Measurements from ENCODE around the gene SMIM33. TPM values are rescaled to one million over a fixed set of nuclear protein-coding genes. Genes with fewer than 3 reads are reported as not detected.

Gene SMIM33
- not detected in 2 replicates for total RNA-seq

GRCh38 chr5:139470821-139471300 is at the start of gene SMIM33:
SMIM33 (plus strand) TSS chr5:139471004; CDS start chr5:139471122, 118 bp downstream.

GRCh38 chr5:139439013-139439903 is 31.5 kb upstream of the SMIM33 start, which contains the start of gene DNAJC18:
DNAJC18 (minus strand) TSS chr5:139439525; CDS start chr5:139439445, 80 bp downstream.

GRCh38 chr5:139462586-139463276 is 8.1 kb upstream of the SMIM33 start, which contains the start of gene ECSCR:
ECSCR (minus strand) TSS chr5:139462743; CDS start chr5:139462670, 73 bp downstream.

GRCh38 chr5:139482050-139482889 is 11.5 kb downstream of the SMIM33 start, which contains the start of gene STING1:
STING1 (minus strand) TSS chr5:139482758; CDS start chr5:139481704, 1,054 bp downstream.

Other genes with a start within 250 kb of the SMIM33 start
- gene MATR3, start 177.3 kb upstream of the SMIM33 start, total RNA-seq = 185 and 316 TPM in 2 replicates
- 109 and 120 TPM in 2 replicates for gene PAIP2, start 129.2 kb upstream of the SMIM33 start, total RNA-seq
- gene SLC23A1, start 87.7 kb upstream of the SMIM33 start, total RNA-seq = not detected in 2 replicates
- 0.22 and 0.26 TPM in 2 replicates for gene MZB1, start 81.1 kb upstream of the SMIM33 start, total RNA-seq
- gene PROB1, start 75.9 kb upstream of the SMIM33 start, total RNA-seq = 3.7 and 4.1 TPM in 2 replicates
- gene SPATA24, start 66.9 kb upstream of the SMIM33 start, total RNA-seq = 9.5 and 12.7 TPM in 2 replicates
- gene DNAJC18, start 31.5 kb upstream of the SMIM33 start, total RNA-seq = 7.3 and 7.8 TPM in 2 replicates
- 372 and 475 TPM in 2 replicates for gene ECSCR, start 8.3 kb upstream of the SMIM33 start, total RNA-seq
- 33.7 and 42.6 TPM in 2 replicates for gene STING1, start 11.8 kb downstream of the SMIM33 start, total RNA-seq
- gene UBE2D2, start 90.3 kb downstream of the SMIM33 start, total RNA-seq = 54.3 and 55.1 TPM in 2 replicates
- gene CXXC5, start 177.3 kb downstream of the SMIM33 start, total RNA-seq = 31.1 and 72.9 TPM in 2 replicates